ENCODE measurements around the gene PCDH8.

GRCh38 chr13:52864941-52865340, 16.5 kb upstream of the PCDH8 start:
- TF ChIP-seq POLR2A (IDR thresholded peaks at IDR 0.05) (no peak), CTCF (IDR thresholded peaks at IDR 0.05) (no peak)

All from lower leg skin (tissue), 3 donors.